Lower leg skin (tissue), 4 donors: Measurements from ENCODE around the gene HIP1. TPM values are rescaled to one million over a fixed set of nuclear protein-coding genes. Genes with fewer than 3 reads are reported as not detected.

Experiments used
- DNase-seq, 2 donors: peaks; one replicate each; pipeline ENCODE4 v3.0.0-alpha.2; 2019; ENCODE audit warnings: low spot score in 2 of 2
- H3K4me3 ChIP-seq: fragments of 200-600 bp; sonication (generic); 2 replicates; pipeline ENCODE4 v1.5.1; 2017; ENCODE audit warnings: mild to moderate bottlenecking, low read depth; ENCODE audit not compliant: poor library complexity, severe bottlenecking
- POLR2A ChIP-seq, 2 donors: fragments of 450-650 bp; IDR thresholded peaks; one replicate each; pipeline ENCODE4 v1.6.1; 2016 to 2017; ENCODE audit warnings: antibody characterized with exemption in 2 of 2, mild to moderate bottlenecking in 1 of 2, moderate library complexity in 1 of 2
- WGBS, 2 donors: methylation state at CpG; one replicate each; pipeline ENCODE4 v1.1.5; 2018; 5-methylcytosine and 5-hydroxymethylcytosine counted together
- intact Hi-C: fragments of 100-400 bp; cut with DNase I; formaldehyde crosslinking; loops from one replicate; pipeline ENCODE4 v1.15.0; 2023; ENCODE audit warnings: low total_unique reads
- total RNA-seq, 4 donors: library from RNA; depleted of rRNA; stranded (reverse); fragments of >200 nt; gene quantifications; one replicate each; pipeline ENCODE4 v1.1.0, GENCODE V29; 2016
- TF ChIP-seq, protein P1 (sequence below), 3 donors: fragments of 450-650 bp; IDR thresholded peaks; one replicate each; pipeline ENCODE4 v1.5.1; 2016; ENCODE audit warnings: antibody characterized with exemption in 3 of 3, mild to moderate bottlenecking in 3 of 3, moderate library complexity in 2 of 3

The HIP1 gene
- total RNA-seq, 4 donors from 2014 or later, result 20.1 to 30.3 (median 23.0) TPM

DNA sequence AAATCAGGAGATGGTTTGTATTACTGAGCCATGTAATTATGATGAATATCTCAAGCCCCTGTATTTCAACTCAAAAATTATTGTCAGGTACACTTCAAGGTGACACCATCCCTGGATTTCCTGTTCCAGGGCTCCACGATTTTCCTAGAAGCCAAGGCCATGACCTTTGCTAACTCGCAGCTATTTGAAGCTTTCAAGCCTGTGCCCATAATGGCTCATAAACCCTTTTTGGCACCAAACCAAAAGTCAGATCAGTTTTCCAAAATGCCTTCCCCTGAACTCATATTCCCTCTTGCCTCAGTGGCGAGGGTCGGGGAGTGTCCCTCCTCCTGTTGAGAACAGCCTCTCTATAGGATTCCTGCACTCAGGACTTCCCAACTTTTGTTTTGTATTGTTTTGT lies 70.8 kb downstream of the HIP1 start:
- DNase-seq, result no peak
- intact Hi-C loops, result no loop called here

DNA sequence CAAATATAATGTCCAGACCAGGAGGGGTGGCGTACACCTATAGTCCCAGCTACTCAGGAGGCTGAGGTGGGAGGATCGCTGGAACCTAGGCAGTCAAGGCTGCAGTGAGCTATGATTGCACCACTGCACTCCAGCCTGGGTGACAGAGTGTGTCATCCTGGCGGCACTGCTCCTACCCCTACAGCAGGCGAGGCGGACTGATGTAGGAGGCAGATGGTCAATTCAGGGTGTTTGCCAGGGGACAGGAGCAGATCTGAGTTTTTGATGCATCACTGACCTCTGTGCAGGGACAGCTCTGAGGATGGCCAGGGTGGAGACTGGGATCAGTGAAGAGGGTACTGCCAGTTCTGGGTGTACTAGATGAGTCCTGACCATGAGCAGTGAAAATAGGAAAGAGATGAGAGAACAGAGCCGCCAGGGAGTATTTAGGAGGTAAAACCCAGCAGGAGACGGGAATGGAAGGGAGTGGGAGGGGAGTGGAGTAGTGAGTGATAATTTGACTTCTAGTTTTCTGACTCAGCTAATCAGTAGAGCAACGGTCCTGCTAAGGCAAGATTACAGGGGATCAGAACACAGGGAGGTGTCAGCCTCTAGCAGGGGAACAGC lies 75.3 kb downstream of the HIP1 start:
- no peak for TF ChIP-seq POLR2A (IDR thresholded peaks at IDR 0.05)
- TF ChIP-seq, protein P1, sequence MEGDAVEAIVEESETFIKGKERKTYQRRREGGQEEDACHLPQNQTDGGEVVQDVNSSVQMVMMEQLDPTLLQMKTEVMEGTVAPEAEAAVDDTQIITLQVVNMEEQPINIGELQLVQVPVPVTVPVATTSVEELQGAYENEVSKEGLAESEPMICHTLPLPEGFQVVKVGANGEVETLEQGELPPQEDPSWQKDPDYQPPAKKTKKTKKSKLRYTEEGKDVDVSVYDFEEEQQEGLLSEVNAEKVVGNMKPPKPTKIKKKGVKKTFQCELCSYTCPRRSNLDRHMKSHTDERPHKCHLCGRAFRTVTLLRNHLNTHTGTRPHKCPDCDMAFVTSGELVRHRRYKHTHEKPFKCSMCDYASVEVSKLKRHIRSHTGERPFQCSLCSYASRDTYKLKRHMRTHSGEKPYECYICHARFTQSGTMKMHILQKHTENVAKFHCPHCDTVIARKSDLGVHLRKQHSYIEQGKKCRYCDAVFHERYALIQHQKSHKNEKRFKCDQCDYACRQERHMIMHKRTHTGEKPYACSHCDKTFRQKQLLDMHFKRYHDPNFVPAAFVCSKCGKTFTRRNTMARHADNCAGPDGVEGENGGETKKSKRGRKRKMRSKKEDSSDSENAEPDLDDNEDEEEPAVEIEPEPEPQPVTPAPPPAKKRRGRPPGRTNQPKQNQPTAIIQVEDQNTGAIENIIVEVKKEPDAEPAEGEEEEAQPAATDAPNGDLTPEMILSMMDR (IDR thresholded peaks at IDR 0.05), result no peak
- whole genome bisulfite sequencing, 2 donors, result 75 to 79% methylated on average over 8 of the region's 8 CpGs
- H3K4me3 ChIP-seq, result no peak overlapping the region
- intact Hi-C loops, result no loop called here
- DNase-seq, result no peak

More for the DNA sequence above, 70.8 kb downstream of the HIP1 start:
- H3K4me3 ChIP-seq, result no peak overlapping the region
- WGBS, 2 donors, result 52 to 56% methylated on average over 4 of the region's 4 CpGs
- no peak for TF ChIP-seq POLR2A (IDR thresholded peaks at IDR 0.05)
- TF ChIP-seq, protein P1 (IDR thresholded peaks at IDR 0.05), result no peak

DNA sequence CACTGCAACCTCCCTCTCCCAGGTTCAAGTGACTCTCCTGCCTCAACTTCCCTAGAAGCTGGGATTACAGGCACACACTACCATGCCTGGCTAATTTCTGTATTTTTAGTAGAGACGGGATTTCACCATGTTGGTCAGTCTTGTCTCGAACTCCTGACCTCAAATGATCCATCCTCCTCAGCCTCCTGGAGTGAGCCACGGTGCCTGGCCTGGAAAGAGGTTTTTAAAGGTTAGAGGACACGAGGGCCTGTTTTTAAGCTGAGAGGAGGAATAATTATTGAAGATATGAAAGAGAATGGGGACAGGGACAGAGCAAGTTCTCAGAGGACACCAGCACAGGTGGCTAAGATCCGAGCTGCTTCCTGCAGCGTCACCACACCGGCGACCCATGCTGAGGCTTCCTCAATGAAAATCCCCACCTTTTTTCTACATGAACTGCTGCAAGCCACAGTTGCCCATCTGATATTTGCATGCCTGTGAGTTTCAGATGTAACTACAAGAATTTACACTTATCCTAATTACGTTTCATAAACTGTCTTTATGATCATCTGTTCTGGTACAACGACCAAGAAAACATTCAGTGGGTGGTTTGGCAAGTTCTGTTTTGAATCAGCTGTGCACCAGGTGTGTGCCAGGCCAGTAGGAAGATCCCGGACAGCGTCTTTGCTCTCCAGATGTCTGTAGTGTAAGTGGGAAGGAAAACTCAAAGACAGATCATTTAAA lies 76.0 kb downstream of the HIP1 start:
- H3K4me3 ChIP-seq, result no peak overlapping the region
- 71 to 73% methylated on average over 12 of the region's 12 CpGs for WGBS, 2 donors
- DNase-seq, result no peak
- intact Hi-C loops, result no loop called here
- TF ChIP-seq POLR2A (IDR thresholded peaks at IDR 0.05), result no peak
- TF ChIP-seq, protein P1 (IDR thresholded peaks at IDR 0.05), result no peak

DNA sequence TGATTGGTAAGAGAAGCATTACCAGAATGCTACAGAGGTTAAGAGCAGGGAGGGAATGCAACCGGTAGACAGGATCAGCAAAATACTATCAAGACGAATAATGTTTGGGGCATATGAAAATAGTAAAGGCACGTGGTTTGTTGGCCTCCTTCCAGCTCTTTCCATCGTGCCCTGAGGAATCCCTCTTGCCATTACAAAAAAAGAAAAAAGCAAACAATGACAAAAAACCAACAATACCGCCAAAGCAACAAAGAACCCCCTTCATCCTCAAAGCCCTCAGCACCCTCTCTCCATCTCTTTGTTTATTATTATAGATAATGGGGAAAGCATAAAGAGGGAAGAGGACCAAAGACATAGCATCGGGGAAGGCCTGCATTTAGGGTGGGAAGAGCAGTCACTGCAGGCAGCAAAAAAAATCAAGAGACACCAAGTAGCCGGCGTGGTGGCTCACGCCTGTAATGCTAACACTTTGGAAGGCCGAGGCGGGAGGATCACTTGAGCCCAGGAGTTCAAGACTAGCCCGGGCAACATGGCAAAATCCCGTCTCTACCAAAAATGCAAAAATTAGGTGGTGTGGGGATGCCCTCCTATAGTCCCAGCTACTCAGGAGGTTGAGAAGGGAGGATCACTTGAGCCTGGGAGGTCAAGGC lies 78.0 kb downstream of the HIP1 start:
- intact Hi-C loops, result no loop called here
- no peak overlapping the region for H3K4me3 ChIP-seq
- TF ChIP-seq POLR2A (IDR thresholded peaks at IDR 0.05), result no peak
- TF ChIP-seq, protein P1 (IDR thresholded peaks at IDR 0.05), result no peak
- WGBS, 2 donors, result 78 to 80% methylated on average over 13 of the region's 13 CpGs
- DNase-seq, result no peak

DNA sequence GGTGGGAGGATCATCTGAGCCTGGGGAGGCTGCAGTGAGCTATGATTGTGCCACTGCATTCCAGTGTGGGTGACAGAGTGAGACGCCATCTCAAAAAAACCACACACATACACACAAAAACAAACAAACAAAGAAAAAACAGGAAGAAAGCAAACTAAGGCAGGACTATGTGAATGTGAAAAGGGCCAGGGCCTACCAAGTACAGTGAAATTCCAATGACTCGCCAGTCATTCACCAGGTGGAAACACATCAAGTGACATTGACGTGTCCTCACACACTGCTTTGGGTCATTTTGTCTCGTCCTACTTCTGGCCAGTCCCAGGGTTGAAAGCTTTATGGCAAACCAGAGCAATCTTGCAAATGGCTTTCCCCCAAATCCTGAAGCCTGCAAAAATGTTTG lies 79.9 kb downstream of the HIP1 start:
- 88 to 93% methylated on average over 4 of the region's 4 CpGs for WGBS, 2 donors
- H3K4me3 ChIP-seq, result no peak overlapping the region
- DNase-seq, result no peak
- no peak for TF ChIP-seq POLR2A (IDR thresholded peaks at IDR 0.05)
- TF ChIP-seq, protein P1 (IDR thresholded peaks at IDR 0.05), result no peak
- intact Hi-C loops, result no loop called here
